Suprapubic skin (tissue), 4 donors: ENCODE data around the gene PIP5K1B. TPM values are rescaled to one million over a fixed set of nuclear protein-coding genes. Genes with fewer than 3 reads are reported as not detected.

ENCODE experiments used
- DNase-seq, 2 donors: peaks; one replicate each; pipeline ENCODE4 v3.0.0-alpha.2; 2019; ENCODE audit warnings: low spot score in 2 of 2
- H3K27ac ChIP-seq: fragments of 200-600 bp; sonication (generic); one replicate; pipeline ENCODE4 v1.5.1; 2019
- H3K27me3 ChIP-seq: fragments of 200-600 bp; sonication (generic); one replicate; pipeline ENCODE4 v1.5.1; 2019
- H3K36me3 ChIP-seq: fragments of 200-600 bp; sonication (generic); one replicate; pipeline ENCODE4 v1.5.1; 2019
- H3K4me1 ChIP-seq: fragments of 200-600 bp; sonication (generic); one replicate; pipeline ENCODE4 v1.5.1; 2019
- H3K4me3 ChIP-seq: fragments of 200-600 bp; sonication (generic); one replicate; pipeline ENCODE4 v1.5.1; 2019; ENCODE audit warnings: mild to moderate bottlenecking
- H3K9me3 ChIP-seq: fragments of 200-600 bp; sonication (generic); one replicate; pipeline ENCODE4 v1.5.1; 2019
- EP300 ChIP-seq: sonication (generic); formaldehyde crosslinking; IDR thresholded peaks from one replicate; pipeline ENCODE4 v1.6.1; 2017; ENCODE audit warnings: antibody characterized with exemption
- POLR2A ChIP-seq, 2 donors: fragments of 450-650 bp; IDR thresholded peaks; one replicate each; pipeline ENCODE4 v1.6.1; 2017; ENCODE audit warnings: antibody characterized with exemption in 2 of 2, mild to moderate bottlenecking in 2 of 2, moderate library complexity in 2 of 2
- POLR2AphosphoS5 ChIP-seq, 3 donors: sonication (generic); formaldehyde crosslinking; IDR thresholded peaks; one replicate each; pipeline ENCODE4 v1.6.1; 2017; ENCODE audit warnings: antibody characterized with exemption in 3 of 3
- WGBS: methylation state at CpG from one replicate; pipeline ENCODE4 v1.1.5; 2018; 5-methylcytosine and 5-hydroxymethylcytosine counted together
- total RNA-seq, 4 donors: library from RNA; depleted of rRNA; stranded (reverse); fragments of >200 nt; gene quantifications; one replicate each; pipeline ENCODE4 v1.1.0, GENCODE V29; 2016
- TF ChIP-seq, protein P1 (sequence below), 2 donors: fragments of 200-600 bp in 1 of 2; fragments of 450-650 bp in 1 of 2; sonication (generic) in 1 of 2; IDR thresholded peaks; one replicate each; pipeline ENCODE4 v1.5.1; 2016 to 2019; ENCODE audit warnings: antibody characterized with exemption in 2 of 2, mild to moderate bottlenecking in 1 of 2, moderate library complexity in 1 of 2

Gene PIP5K1B
- total RNA-seq, 4 donors from 2014 or later: 1.7 to 7.8 (median 3.4) TPM

DNA sequence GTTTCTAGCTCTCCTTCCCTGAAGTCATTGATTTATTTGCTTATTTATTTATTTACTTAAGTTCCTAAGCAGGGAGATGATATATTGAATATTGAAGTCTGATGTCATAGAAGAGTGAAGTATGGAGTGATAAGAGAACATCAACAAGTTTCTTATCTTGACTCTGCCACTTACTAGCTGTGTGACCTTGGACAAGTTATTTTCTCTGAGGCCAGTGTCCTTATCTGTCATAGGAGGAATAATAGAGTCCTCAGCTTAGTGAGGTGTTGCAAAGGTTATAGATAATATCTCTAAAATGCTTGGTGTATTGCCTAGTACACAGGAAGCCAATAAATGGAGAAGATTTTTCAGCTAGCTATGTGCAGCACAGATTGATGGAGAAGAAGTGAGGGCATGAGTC is 32.4 kb upstream of the PIP5K1B start:
- no peak for DNase-seq
- Histone ChIP-seq H3K4me3 (no peak overlapping the region), H3K4me1 (no peaks in the 10 kb centered on the region), H3K27me3 (no peaks in the 10 kb centered on the region), H3K27ac (no peak overlapping the region), H3K9me3 (no peaks in the 10 kb centered on the region), H3K36me3 (no peaks in the 10 kb centered on the region)
- no peak for TF ChIP-seq POLR2AphosphoS5 (IDR thresholded peaks at IDR 0.05)
- no peak for TF ChIP-seq EP300
- no peak for TF ChIP-seq POLR2A (IDR thresholded peaks at IDR 0.05)
- TF ChIP-seq, protein P1, sequence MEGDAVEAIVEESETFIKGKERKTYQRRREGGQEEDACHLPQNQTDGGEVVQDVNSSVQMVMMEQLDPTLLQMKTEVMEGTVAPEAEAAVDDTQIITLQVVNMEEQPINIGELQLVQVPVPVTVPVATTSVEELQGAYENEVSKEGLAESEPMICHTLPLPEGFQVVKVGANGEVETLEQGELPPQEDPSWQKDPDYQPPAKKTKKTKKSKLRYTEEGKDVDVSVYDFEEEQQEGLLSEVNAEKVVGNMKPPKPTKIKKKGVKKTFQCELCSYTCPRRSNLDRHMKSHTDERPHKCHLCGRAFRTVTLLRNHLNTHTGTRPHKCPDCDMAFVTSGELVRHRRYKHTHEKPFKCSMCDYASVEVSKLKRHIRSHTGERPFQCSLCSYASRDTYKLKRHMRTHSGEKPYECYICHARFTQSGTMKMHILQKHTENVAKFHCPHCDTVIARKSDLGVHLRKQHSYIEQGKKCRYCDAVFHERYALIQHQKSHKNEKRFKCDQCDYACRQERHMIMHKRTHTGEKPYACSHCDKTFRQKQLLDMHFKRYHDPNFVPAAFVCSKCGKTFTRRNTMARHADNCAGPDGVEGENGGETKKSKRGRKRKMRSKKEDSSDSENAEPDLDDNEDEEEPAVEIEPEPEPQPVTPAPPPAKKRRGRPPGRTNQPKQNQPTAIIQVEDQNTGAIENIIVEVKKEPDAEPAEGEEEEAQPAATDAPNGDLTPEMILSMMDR (IDR thresholded peaks at IDR 0.05): no peak

DNA sequence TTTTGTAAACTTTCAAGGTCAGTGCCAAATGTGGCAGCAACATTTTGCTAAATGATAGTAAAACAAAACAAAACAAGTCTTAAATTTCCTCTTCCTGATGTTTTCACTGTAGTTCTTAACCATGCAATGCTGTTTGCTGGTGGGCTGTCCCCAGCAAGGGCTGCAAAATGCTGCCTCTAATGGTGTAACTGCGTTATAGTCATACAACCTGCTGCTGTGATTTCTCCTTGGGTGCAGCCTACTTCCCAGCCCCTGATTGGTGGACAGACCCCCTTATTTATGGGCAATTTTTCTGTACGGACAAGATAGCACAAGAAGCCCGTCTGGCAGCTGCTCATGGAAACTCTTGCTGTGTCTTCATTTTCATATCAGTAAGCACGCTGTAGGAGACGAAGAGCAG is 26.6 kb upstream of the PIP5K1B start:
- TF ChIP-seq POLR2AphosphoS5 (IDR thresholded peaks at IDR 0.05) (no peak), POLR2A (IDR thresholded peaks at IDR 0.05) (no peak), EP300 (no peak)
- TF ChIP-seq, protein P1 (IDR thresholded peaks at IDR 0.05): no peak
- H3K4me3 ChIP-seq: no peak overlapping the region
- H3K9me3 ChIP-seq: no peaks in the 10 kb centered on the region
- no peaks in the 10 kb centered on the region for H3K36me3 ChIP-seq
- no peaks in the 10 kb centered on the region for H3K4me1 ChIP-seq
- H3K27ac ChIP-seq: no peak overlapping the region
- 37% methylated on average over 5 of the region's 5 CpGs for WGBS
- DNase-seq: no peak
- H3K27me3 ChIP-seq: peaks cover 4% of the 10 kb centered on the region

DNA sequence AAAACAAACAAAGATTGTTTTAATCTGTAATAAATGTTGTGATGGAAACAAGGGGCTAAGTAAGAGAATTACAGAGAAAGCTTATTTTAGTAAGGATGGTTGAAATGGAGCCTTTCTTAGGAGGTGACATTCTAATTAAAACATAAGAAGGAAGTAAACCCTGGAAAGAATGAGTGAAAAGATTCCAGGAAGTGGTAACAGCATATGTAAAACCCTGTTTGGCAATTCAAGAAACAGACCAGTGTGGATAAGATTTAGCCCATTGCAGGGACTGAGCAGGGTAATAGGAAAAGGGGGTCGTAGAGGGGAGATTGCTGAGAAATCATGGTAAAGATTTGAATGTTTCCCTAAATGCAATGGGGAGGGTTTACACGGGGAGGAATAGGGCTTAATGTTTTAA is 21.6 kb upstream of the PIP5K1B start:
- WGBS: 44% methylated on average over 2 of the region's 2 CpGs
- Histone ChIP-seq H3K9me3 (no peaks in the 10 kb centered on the region), H3K27ac (no peak overlapping the region), H3K27me3 (peaks cover 4% of the 10 kb centered on the region), H3K4me3 (no peak overlapping the region), H3K4me1 (no peaks in the 10 kb centered on the region), H3K36me3 (no peaks in the 10 kb centered on the region)
- DNase-seq: no peak
- TF ChIP-seq EP300 (no peak), POLR2AphosphoS5 (IDR thresholded peaks at IDR 0.05) (no peak), POLR2A (IDR thresholded peaks at IDR 0.05) (no peak)
- TF ChIP-seq, protein P1 (IDR thresholded peaks at IDR 0.05): no peak

DNA sequence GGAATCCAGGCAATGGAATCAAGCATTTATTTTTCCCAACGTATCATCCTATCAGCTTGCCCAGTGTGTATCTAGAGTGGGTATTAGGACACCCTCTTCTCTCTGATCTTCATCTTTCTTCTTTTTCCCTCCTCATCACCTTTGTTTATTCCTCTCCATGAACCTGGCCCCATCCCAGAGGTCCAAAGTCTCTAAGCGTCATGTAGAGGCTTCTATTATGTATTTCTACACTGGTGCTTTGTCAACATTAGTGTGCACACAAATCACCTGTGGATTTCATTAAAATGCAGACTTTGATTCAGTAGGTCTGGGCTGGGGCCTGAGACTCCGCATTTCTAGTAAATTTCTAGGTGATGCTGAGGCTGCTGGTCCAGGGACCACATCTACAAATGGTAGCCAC is 19.8 kb upstream of the PIP5K1B start:
- H3K4me1 ChIP-seq: no peaks in the 10 kb centered on the region
- no peaks in the 10 kb centered on the region for H3K36me3 ChIP-seq
- no peak for DNase-seq
- no peaks in the 10 kb centered on the region for H3K27me3 ChIP-seq
- no peaks in the 10 kb centered on the region for H3K9me3 ChIP-seq
- H3K4me3 ChIP-seq: no peak overlapping the region
- no peak overlapping the region for H3K27ac ChIP-seq
- 76% methylated on average over 3 of the region's 3 CpGs for WGBS
- no peak for TF ChIP-seq POLR2AphosphoS5 (IDR thresholded peaks at IDR 0.05)
- TF ChIP-seq, protein P1 (IDR thresholded peaks at IDR 0.05): no peak
- TF ChIP-seq POLR2A (IDR thresholded peaks at IDR 0.05): no peak

DNA sequence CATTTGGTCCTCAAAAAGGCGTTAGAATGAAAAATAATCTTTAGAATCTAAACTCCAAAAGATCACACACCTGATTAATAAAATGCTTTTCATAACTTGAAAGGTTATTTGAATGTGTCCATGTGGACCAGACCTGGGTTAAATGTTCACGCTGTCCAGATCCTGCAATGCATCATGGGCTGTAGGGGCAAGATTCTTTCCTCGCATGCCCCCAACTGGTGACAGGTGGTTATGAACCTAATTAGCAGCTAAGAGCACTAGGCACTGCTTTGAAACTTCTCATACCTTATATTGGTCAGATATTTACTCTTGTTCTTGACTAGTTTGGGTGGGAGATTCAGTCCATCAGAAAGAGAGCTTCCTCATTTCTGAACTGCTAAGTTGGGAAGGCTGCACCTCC is 19.3 kb upstream of the PIP5K1B start:
- Histone ChIP-seq H3K9me3 (no peaks in the 10 kb centered on the region), H3K27me3 (no peaks in the 10 kb centered on the region), H3K36me3 (no peaks in the 10 kb centered on the region), H3K27ac (no peak overlapping the region), H3K4me1 (no peaks in the 10 kb centered on the region), H3K4me3 (no peak overlapping the region)
- WGBS: 62% methylated on average over 3 of the region's 3 CpGs
- no peak for DNase-seq
- TF ChIP-seq, protein P1 (IDR thresholded peaks at IDR 0.05): no peak
- TF ChIP-seq POLR2AphosphoS5 (IDR thresholded peaks at IDR 0.05): no peak
- no peak for TF ChIP-seq EP300
- TF ChIP-seq POLR2A (IDR thresholded peaks at IDR 0.05): no peak
